HepG2 (cell line): ENCODE data around the gene CCT3. TPM values are rescaled to one million over a fixed set of nuclear protein-coding genes. Genes with fewer than 3 reads are reported as not detected.

Experiments used
- ARNTL ChIP-seq: sonication (generic); formaldehyde crosslinking; IDR thresholded peaks from 2 replicates; pipeline ENCODE4 v1.4.0; 2020; ENCODE audit warnings: mild to moderate bottlenecking, missing genetic modification reagents
- BORCS8-MEF2B ChIP-seq: sonication (generic); formaldehyde crosslinking; IDR thresholded peaks from 2 replicates; pipeline ENCODE4 v1.8.0; 2022; ENCODE audit warnings: mild to moderate bottlenecking, missing genetic modification reagents
- CEBPB ChIP-seq: IDR thresholded peaks from 2 replicates; pipeline ENCODE4 v1.6.1; 2011; ENCODE audit warnings: low read depth, low read length, improper control_type of control experiment, borderline replicate concordance
- EEA1 ChIP-seq: sonication (generic); formaldehyde crosslinking; IDR thresholded peaks from 2 replicates; pipeline ENCODE4 v1.5.1; 2020; ENCODE audit warnings: mild to moderate bottlenecking, missing genetic modification reagents, borderline replicate concordance
- HMG20A ChIP-seq: IDR thresholded peaks from 2 replicates; pipeline ENCODE4 v1.6.1; 2016; ENCODE audit warnings: borderline replicate concordance
- HNF4A ChIP-seq: sonication (generic); formaldehyde crosslinking; IDR thresholded peaks from 2 replicates; pipeline ENCODE4 v1.4.0; 2020; ENCODE audit warnings: missing genetic modification reagents
- MAFF ChIP-seq: IDR thresholded peaks from 2 replicates; pipeline ENCODE4 v1.6.1; 2011; ENCODE audit warnings: low read depth, low read length, improper control_type of control experiment
- MAZ ChIP-seq, 2 experiments: sonication (generic) in 1 of 2; formaldehyde crosslinking in 1 of 2; IDR thresholded peaks; 2 replicates each; pipeline versions ENCODE4 v1.5.0 to v1.6.1; 2012 to 2020; ENCODE audit warnings: low read depth in 2 of 2, mild to moderate bottlenecking in 2 of 2, borderline replicate concordance in 1 of 2, improper control_type of control experiment in 1 of 2, low read length in 1 of 2, missing genetic modification reagents in 1 of 2, moderate library complexity in 1 of 2
- PHF5A ChIP-seq: IDR thresholded peaks from one replicate; pipeline ENCODE4 v1.6.1; 2018; ENCODE audit warnings: low read depth, missing genetic modification reagents; ENCODE audit not compliant: unreplicated experiment
- POLR2A ChIP-seq, 2 experiments: IDR thresholded peaks; 2 replicates each; pipeline ENCODE4 v1.6.1; 2011; ENCODE audit warnings: low read depth in 2 of 2, low read length in 2 of 2, mild to moderate bottlenecking in 1 of 2, moderate library complexity in 1 of 2; ENCODE audit not compliant: insufficient read depth in 1 of 2
- SMC3 ChIP-seq: IDR thresholded peaks from 2 replicates; pipeline ENCODE4 v1.6.1; 2011; ENCODE audit warnings: low read length, improper control_type of control experiment
- ZKSCAN1 ChIP-seq: fragments of 150-350 bp; IDR thresholded peaks from 2 replicates; pipeline ENCODE4 v1.6.1; 2014; ENCODE audit warnings: low read length
- ZNF703 ChIP-seq: sonication (generic); formaldehyde crosslinking; IDR thresholded peaks from 2 replicates; pipeline ENCODE4 v1.5.1; 2020; ENCODE audit warnings: missing genetic modification reagents, mild to moderate bottlenecking, moderate library complexity, borderline replicate concordance
- polyA plus RNA-seq, 8 experiments: library from polyadenylated mRNA; depleted of rRNA in 3 of 8; stranded (reverse) in 7 of 8; unstranded in 1 of 8; fragments of >200 nt; fragmentation: Illumina TruSeq in 4 of 8; extraction: Trizol in 4 of 8; gene quantifications; 2 replicates each; pipeline versions ENCODE4 v1.2.1 to v1.2.3, GENCODE V29; 2011 to 2016; ENCODE audit warnings: low read depth in 4 of 8, missing spikeins in 1 of 8, mixed read lengths in 1 of 8; ENCODE audit not compliant: insufficient read depth in 1 of 8
- total RNA-seq, 5 experiments: library from RNA; depleted of rRNA; stranded (reverse); fragments of >200 nt; fragmentation: Illumina TruSeq; extraction: Trizol; gene quantifications; 2 replicates each; pipeline ENCODE4 v1.2.3, GENCODE V29; 2016; ENCODE audit warnings: low read depth in 1 of 5
- TF ChIP-seq, protein P1 (sequence below): sonication (generic); formaldehyde crosslinking; IDR thresholded peaks from 2 replicates; pipeline ENCODE4 v1.4.0; 2020; ENCODE audit warnings: missing genetic modification reagents, mild to moderate bottlenecking, borderline replicate concordance
- TF ChIP-seq, protein P2 (sequence below): sonication (generic); formaldehyde crosslinking; IDR thresholded peaks from 2 replicates; pipeline ENCODE4 v1.9.0; 2022; ENCODE audit warnings: missing genetic modification reagents, mild to moderate bottlenecking, borderline replicate concordance
- TF ChIP-seq, protein P3 (sequence below): sonication (generic); formaldehyde crosslinking; IDR thresholded peaks from 2 replicates; pipeline ENCODE4 v1.5.1; 2020; ENCODE audit warnings: mild to moderate bottlenecking, missing genetic modification reagents, moderate library complexity
- TF ChIP-seq, protein P4 (sequence below): IDR thresholded peaks from 2 replicates; pipeline ENCODE4 v1.6.1; 2012; ENCODE audit warnings: inconsistent platforms
- TF ChIP-seq, protein P5 (sequence below): IDR thresholded peaks from 2 replicates; pipeline ENCODE4 v1.6.1; 2016; ENCODE audit warnings: low read depth, borderline replicate concordance

Gene CCT3
- total and polyA plus RNA-seq, 2 of the 13 experiments (the other 11 are each of a cell fraction or from before 2014, with no cell fraction given), result 319 to 615 TPM

DNA sequence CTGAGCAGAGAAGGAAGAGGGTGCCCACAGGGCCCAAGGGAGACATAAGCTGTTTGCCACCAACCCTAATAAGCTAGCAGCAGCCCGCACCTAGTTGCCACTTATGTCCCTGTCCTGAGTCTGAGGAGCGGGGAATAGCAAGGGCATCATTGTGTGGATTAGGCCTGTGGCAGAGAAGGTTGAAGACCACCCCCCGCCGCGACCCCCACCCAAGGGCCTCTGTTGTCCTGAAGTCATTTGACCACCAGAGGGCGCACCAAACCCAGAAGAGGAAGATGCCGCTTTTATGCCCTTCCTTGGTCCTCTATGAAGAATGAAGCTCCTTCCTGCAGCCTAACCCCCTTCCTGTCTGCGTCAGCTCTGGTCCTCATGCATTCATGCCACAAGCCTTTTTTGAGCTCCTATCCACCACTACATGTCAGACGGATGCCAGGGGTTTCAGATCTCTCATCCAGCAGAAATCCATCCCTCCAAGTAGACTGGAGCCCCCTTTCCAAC, 47.5 kb upstream of the CCT3 start (continued):
- TF ChIP-seq, protein P1, sequence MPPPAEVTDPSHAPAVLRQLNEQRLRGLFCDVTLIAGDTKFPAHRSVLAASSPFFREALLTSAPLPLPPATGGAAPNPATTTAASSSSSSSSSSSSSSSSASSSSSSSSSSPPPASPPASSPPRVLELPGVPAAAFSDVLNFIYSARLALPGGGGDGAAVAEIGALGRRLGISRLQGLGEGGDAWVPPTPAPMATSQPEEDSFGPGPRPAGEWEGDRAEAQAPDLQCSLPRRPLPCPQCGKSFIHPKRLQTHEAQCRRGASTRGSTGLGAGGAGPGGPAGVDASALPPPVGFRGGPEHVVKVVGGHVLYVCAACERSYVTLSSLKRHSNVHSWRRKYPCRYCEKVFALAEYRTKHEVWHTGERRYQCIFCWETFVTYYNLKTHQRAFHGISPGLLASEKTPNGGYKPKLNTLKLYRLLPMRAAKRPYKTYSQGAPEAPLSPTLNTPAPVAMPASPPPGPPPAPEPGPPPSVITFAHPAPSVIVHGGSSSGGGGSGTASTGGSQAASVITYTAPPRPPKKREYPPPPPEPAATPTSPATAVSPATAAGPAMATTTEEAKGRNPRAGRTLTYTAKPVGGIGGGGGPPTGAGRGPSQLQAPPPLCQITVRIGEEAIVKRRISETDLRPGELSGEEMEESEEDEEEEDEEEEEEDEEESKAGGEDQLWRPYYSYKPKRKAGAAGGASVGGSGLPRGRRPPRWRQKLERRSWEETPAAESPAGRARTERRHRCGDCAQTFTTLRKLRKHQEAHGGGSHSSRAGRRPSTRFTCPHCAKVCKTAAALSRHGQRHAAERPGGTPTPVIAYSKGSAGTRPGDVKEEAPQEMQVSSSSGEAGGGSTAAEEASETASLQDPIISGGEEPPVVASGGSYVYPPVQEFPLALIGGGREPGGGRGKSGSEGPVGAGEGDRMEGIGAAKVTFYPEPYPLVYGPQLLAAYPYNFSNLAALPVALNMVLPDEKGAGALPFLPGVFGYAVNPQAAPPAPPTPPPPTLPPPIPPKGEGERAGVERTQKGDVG (CRISPR knock-in tag), result 0 out of 2 replicates have a peak, but pooled peaks have one; percentile 36
- TF ChIP-seq, protein P2, sequence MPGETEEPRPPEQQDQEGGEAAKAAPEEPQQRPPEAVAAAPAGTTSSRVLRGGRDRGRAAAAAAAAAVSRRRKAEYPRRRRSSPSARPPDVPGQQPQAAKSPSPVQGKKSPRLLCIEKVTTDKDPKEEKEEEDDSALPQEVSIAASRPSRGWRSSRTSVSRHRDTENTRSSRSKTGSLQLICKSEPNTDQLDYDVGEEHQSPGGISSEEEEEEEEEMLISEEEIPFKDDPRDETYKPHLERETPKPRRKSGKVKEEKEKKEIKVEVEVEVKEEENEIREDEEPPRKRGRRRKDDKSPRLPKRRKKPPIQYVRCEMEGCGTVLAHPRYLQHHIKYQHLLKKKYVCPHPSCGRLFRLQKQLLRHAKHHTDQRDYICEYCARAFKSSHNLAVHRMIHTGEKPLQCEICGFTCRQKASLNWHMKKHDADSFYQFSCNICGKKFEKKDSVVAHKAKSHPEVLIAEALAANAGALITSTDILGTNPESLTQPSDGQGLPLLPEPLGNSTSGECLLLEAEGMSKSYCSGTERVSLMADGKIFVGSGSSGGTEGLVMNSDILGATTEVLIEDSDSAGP (CRISPR knock-in tag), result 0 out of 2 replicates have a peak, but pooled peaks have one; percentile 57
- TF ChIP-seq ZNF703 (CRISPR knock-in tag) (no peak), MAFF (no peak), ARNTL (CRISPR knock-in tag) (no peak), HNF4A (CRISPR knock-in tag) (0 out of 2 replicates have a peak, but pooled peaks have one; percentile 4), MAZ (IDR thresholded peaks at IDR 0.05; ENCODE audit: borderline replicate concordance, low read depth, low read length) (peak; percentile 36; the same call in 1 of the 2 replicates), MAZ (CRISPR knock-in tag; IDR thresholded peaks at IDR 0.05; ENCODE audit: low read depth) (no peak), BORCS8-MEF2B (peak; percentile 15; the same call in 1 of the 2 replicates), ZKSCAN1 (no peak), HMG20A (CRISPR knock-in tag) (no peak), SMC3 (peak; percentile 88), PHF5A (CRISPR knock-in tag) (no peak), POLR2A (IDR thresholded peaks at IDR 0.05; ENCODE audit: insufficient read depth in 1 of 2, low read depth in 2 of 2, low read length in 2 of 2) (peak in 1 of 2 experiments; percentile 59; a peak in 3 of 4 replicates), EEA1 (no peak), CEBPB (no peak)
- TF ChIP-seq, protein P3, sequence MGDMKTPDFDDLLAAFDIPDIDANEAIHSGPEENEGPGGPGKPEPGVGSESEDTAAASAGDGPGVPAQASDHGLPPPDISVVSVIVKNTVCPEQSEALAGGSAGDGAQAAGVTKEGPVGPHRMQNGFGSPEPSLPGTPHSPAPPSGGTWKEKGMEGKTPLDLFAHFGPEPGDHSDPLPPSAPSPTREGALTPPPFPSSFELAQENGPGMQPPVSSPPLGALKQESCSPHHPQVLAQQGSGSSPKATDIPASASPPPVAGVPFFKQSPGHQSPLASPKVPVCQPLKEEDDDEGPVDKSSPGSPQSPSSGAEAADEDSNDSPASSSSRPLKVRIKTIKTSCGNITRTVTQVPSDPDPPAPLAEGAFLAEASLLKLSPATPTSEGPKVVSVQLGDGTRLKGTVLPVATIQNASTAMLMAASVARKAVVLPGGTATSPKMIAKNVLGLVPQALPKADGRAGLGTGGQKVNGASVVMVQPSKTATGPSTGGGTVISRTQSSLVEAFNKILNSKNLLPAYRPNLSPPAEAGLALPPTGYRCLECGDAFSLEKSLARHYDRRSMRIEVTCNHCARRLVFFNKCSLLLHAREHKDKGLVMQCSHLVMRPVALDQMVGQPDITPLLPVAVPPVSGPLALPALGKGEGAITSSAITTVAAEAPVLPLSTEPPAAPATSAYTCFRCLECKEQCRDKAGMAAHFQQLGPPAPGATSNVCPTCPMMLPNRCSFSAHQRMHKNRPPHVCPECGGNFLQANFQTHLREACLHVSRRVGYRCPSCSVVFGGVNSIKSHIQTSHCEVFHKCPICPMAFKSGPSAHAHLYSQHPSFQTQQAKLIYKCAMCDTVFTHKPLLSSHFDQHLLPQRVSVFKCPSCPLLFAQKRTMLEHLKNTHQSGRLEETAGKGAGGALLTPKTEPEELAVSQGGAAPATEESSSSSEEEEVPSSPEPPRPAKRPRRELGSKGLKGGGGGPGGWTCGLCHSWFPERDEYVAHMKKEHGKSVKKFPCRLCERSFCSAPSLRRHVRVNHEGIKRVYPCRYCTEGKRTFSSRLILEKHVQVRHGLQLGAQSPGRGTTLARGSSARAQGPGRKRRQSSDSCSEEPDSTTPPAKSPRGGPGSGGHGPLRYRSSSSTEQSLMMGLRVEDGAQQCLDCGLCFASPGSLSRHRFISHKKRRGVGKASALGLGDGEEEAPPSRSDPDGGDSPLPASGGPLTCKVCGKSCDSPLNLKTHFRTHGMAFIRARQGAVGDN, result peak; percentile 15; the same call in 1 of the 2 replicates
- TF ChIP-seq, protein P4, sequence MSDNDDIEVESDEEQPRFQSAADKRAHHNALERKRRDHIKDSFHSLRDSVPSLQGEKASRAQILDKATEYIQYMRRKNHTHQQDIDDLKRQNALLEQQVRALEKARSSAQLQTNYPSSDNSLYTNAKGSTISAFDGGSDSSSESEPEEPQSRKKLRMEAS, result 0 out of 2 replicates have a peak, but pooled peaks have one; percentile 9
- TF ChIP-seq, protein P5, sequence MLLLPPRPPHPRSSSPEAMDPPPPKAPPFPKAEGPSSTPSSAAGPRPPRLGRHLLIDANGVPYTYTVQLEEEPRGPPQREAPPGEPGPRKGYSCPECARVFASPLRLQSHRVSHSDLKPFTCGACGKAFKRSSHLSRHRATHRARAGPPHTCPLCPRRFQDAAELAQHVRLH (CRISPR knock-in tag), result no peak
